ENCODE results near the gene GNG7.
"Not testable (repeated sequence)": the region's sequence is repeated elsewhere in the genome, so short reads cannot be mapped to it uniquely, and the experiment has no call there.

GNG7 gene

GRCh38 chr19:2519482-2519881 is 183.0 kb downstream of the GNG7 start:
- H3K27ac ChIP-seq (ENCODE audit: low read length), result no peak overlapping the region
- no peaks in the 10 kb centered on the region for H3K79me2 ChIP-seq (ENCODE audit: low read length)
- H2AFZ ChIP-seq (ENCODE audit: low read length), result no peak overlapping the region
- H3K4me3 ChIP-seq (ENCODE audit: low read length), result no peak overlapping the region
- H3K9me2 ChIP-seq (replicated peaks; ENCODE audit: insufficient read depth, low read length), result no peaks in the 10 kb centered on the region
- no peak for TF ChIP-seq EZH2 (optimal IDR thresholded peaks at IDR 0.05; ENCODE audit: low read depth, low read length)
- H3K27me3 ChIP-seq (replicated peaks; ENCODE audit: insufficient read depth, low read length), result no peaks in the 10 kb centered on the region
- no peaks in the 10 kb centered on the region for H3K36me3 ChIP-seq (replicated peaks; ENCODE audit: insufficient read depth, low read length)
- no peak for DNase-seq
- H3K4me2 ChIP-seq (ENCODE audit: low read depth, low read length), result no peak overlapping the region
- H3F3A ChIP-seq (ENCODE audit: insufficient read depth, low read length), result no peaks in the 10 kb centered on the region
- no peaks in the 10 kb centered on the region for H4K20me1 ChIP-seq (ENCODE audit: insufficient read depth, low read length)
- no peak overlapping the region for H3K9ac ChIP-seq (ENCODE audit: low read length)
- no peaks in the 10 kb centered on the region for H3K4me1 ChIP-seq (ENCODE audit: low read length)
- no peaks in the 10 kb centered on the region for H3K9me3 ChIP-seq (replicated peaks; ENCODE audit: insufficient read depth, low read length)

DNA sequence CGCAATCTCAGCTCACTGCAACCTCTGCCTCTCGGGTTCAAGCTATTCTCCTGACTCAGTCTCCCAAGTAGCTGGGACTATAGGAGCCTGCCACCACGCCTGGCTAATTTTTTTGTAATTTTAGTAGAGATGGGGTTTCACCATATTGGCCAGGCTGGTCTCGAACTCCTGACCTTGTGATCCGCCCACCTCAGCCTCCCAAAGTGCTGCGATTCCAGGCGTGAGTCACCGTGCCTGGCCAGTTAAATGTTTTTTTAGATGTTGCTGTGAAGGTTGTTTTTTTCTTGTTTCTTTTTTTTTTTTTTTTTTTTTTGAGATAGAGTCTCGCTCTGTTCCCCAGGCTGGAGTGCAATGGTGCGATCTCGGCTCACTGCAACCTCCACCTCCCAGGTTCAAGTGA is 183.6 kb downstream of the GNG7 start:
- H3K9me2 ChIP-seq (replicated peaks; ENCODE audit: insufficient read depth, low read length); H4K20me1 ChIP-seq (ENCODE audit: insufficient read depth, low read length): not testable (repeated sequence)

GRCh38 chr19:2517881-2518601 is 184.5 kb downstream of the GNG7 start:
- H3K27me3 ChIP-seq (replicated peaks; ENCODE audit: insufficient read depth, low read length), result no peaks in the 10 kb centered on the region
- no peaks in the 10 kb centered on the region for H3K4me1 ChIP-seq (ENCODE audit: low read length)
- no peaks in the 10 kb centered on the region for H3F3A ChIP-seq (ENCODE audit: insufficient read depth, low read length)
- H3K4me2 ChIP-seq (ENCODE audit: low read depth, low read length), result no peak overlapping the region
- H3K79me2 ChIP-seq (ENCODE audit: low read length), result no peaks in the 10 kb centered on the region
- no peaks in the 10 kb centered on the region for H3K36me3 ChIP-seq (replicated peaks; ENCODE audit: insufficient read depth, low read length)
- no peak for TF ChIP-seq EZH2phosphoT487 (IDR thresholded peaks at IDR 0.05; ENCODE audit: low read length)
- TF ChIP-seq, protein P1, sequence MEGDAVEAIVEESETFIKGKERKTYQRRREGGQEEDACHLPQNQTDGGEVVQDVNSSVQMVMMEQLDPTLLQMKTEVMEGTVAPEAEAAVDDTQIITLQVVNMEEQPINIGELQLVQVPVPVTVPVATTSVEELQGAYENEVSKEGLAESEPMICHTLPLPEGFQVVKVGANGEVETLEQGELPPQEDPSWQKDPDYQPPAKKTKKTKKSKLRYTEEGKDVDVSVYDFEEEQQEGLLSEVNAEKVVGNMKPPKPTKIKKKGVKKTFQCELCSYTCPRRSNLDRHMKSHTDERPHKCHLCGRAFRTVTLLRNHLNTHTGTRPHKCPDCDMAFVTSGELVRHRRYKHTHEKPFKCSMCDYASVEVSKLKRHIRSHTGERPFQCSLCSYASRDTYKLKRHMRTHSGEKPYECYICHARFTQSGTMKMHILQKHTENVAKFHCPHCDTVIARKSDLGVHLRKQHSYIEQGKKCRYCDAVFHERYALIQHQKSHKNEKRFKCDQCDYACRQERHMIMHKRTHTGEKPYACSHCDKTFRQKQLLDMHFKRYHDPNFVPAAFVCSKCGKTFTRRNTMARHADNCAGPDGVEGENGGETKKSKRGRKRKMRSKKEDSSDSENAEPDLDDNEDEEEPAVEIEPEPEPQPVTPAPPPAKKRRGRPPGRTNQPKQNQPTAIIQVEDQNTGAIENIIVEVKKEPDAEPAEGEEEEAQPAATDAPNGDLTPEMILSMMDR (IDR thresholded peaks at IDR 0.05; ENCODE audit: low read length), result no peak
- TF ChIP-seq EZH2 (optimal IDR thresholded peaks at IDR 0.05; ENCODE audit: low read depth, low read length), result no peak
- H4K20me1 ChIP-seq (ENCODE audit: insufficient read depth, low read length), result no peaks in the 10 kb centered on the region
- H2AFZ ChIP-seq (ENCODE audit: low read length), result no peak overlapping the region
- no peak overlapping the region for H3K27ac ChIP-seq (ENCODE audit: low read length)
- no peak for DNase-seq
- no peaks in the 10 kb centered on the region for H3K9me3 ChIP-seq (replicated peaks; ENCODE audit: insufficient read depth, low read length)
- H3K9me2 ChIP-seq (replicated peaks; ENCODE audit: insufficient read depth, low read length), result no peaks in the 10 kb centered on the region
- H3K4me3 ChIP-seq (ENCODE audit: low read length), result no peak overlapping the region
- H3K9ac ChIP-seq (ENCODE audit: low read length), result no peak overlapping the region

More for the DNA sequence above, 183.6 kb downstream of the GNG7 start:
- H3K36me3 ChIP-seq (replicated peaks; ENCODE audit: insufficient read depth, low read length); DNase-seq; H3K27ac ChIP-seq (ENCODE audit: low read length); H3K9ac ChIP-seq (ENCODE audit: low read length); H3F3A ChIP-seq (ENCODE audit: insufficient read depth, low read length); H3K4me1 ChIP-seq (ENCODE audit: low read length); H3K9me3 ChIP-seq (replicated peaks; ENCODE audit: insufficient read depth, low read length); H3K79me2 ChIP-seq (ENCODE audit: low read length); H3K4me2 ChIP-seq (ENCODE audit: low read depth, low read length); H3K4me3 ChIP-seq (ENCODE audit: low read length); H3K27me3 ChIP-seq (replicated peaks; ENCODE audit: insufficient read depth, low read length); H2AFZ ChIP-seq (ENCODE audit: low read length): not testable (repeated sequence)

GRCh38 chr19:2516727-2517126 is 185.8 kb downstream of the GNG7 start:
- Histone ChIP-seq H3K4me1 (ENCODE audit: low read length) (no peaks in the 10 kb centered on the region), H4K20me1 (ENCODE audit: insufficient read depth, low read length) (no peaks in the 10 kb centered on the region), H3F3A (ENCODE audit: insufficient read depth, low read length) (no peaks in the 10 kb centered on the region), H3K4me3 (ENCODE audit: low read length) (no peak overlapping the region), H3K9me3 (replicated peaks; ENCODE audit: insufficient read depth, low read length) (no peaks in the 10 kb centered on the region), H3K4me2 (ENCODE audit: low read depth, low read length) (no peak overlapping the region), H3K27me3 (replicated peaks; ENCODE audit: insufficient read depth, low read length) (no peaks in the 10 kb centered on the region), H3K79me2 (ENCODE audit: low read length) (no peaks in the 10 kb centered on the region), H3K9ac (ENCODE audit: low read length) (no peak overlapping the region), H3K27ac (ENCODE audit: low read length) (no peak overlapping the region), H3K9me2 (replicated peaks; ENCODE audit: insufficient read depth, low read length) (no peaks in the 10 kb centered on the region), H2AFZ (ENCODE audit: low read length) (no peak overlapping the region), H3K36me3 (replicated peaks; ENCODE audit: insufficient read depth, low read length) (no peaks in the 10 kb centered on the region)
- DNase-seq, result no peak
- TF ChIP-seq, protein P1 (IDR thresholded peaks at IDR 0.05; ENCODE audit: low read length), result no peak
- no peak for TF ChIP-seq EZH2phosphoT487 (IDR thresholded peaks at IDR 0.05; ENCODE audit: low read length)
- no peak for TF ChIP-seq EZH2 (optimal IDR thresholded peaks at IDR 0.05; ENCODE audit: low read depth, low read length)

All from MM.1S (cell line).